Peyer's patch (tissue), 4 donors: ENCODE data around the gene MED20. TPM values are rescaled to one million over a fixed set of nuclear protein-coding genes. Genes with fewer than 3 reads are reported as not detected.

Experiments used
- DNase-seq, 3 donors: peaks; one replicate each; pipeline ENCODE4 v3.0.0-alpha.2; 2017 to 2019
- H3K27ac ChIP-seq, 4 donors: fragments of 200-600 bp; sonication (generic); one replicate each; pipeline ENCODE4 v1.5.1; 2016 to 2019
- H3K27me3 ChIP-seq, 2 donors: fragments of 200-600 bp; sonication (generic); one replicate each; pipeline ENCODE4 v1.5.1; 2019
- H3K36me3 ChIP-seq, 3 donors: fragments of 200-600 bp; sonication (generic); one replicate each; pipeline ENCODE4 v1.5.1; 2016 to 2019
- H3K4me1 ChIP-seq, 4 donors: fragments of 200-600 bp; sonication (generic); one replicate each; pipeline ENCODE4 v1.5.1; 2016 to 2019
- H3K4me3 ChIP-seq, 4 donors: fragments of 200-600 bp; sonication (generic); 1 replicate in 3 of 4; 2 replicates in 1 of 4; pipeline ENCODE4 v1.5.1; 2016 to 2019; ENCODE audit warnings: mild to moderate bottlenecking in 1 of 4
- H3K9me3 ChIP-seq, 4 donors: fragments of 200-600 bp; sonication (generic); one replicate each; pipeline ENCODE4 v1.5.1; 2016 to 2019; ENCODE audit warnings: mild to moderate bottlenecking in 1 of 4
- POLR2A ChIP-seq, 2 donors: fragments of 450-650 bp; IDR thresholded peaks; one replicate each; pipeline ENCODE4 v1.5.1; 2017; ENCODE audit warnings: antibody characterized with exemption in 2 of 2, mild to moderate bottlenecking in 2 of 2, moderate library complexity in 2 of 2
- total RNA-seq, 4 donors: library from RNA; depleted of rRNA; stranded (reverse); fragments of >200 nt; gene quantifications; one replicate each; pipeline ENCODE4 v1.1.0, GENCODE V29; 2016
- TF ChIP-seq, protein P1 (sequence below), 6 experiments: fragments of 450-650 bp in 4 of 6; fragments of 200-600 bp in 2 of 6; sonication (generic) in 1 of 6; IDR thresholded peaks; one replicate each; pipeline ENCODE4 v1.5.1; 2017 to 2019; ENCODE audit warnings: antibody characterized with exemption in 6 of 6, mild to moderate bottlenecking in 3 of 6, moderate library complexity in 1 of 6

Gene MED20
- total RNA-seq, 4 donors from 2014 or later, result 6.6 to 24.3 (median 18.0) TPM

GRCh38 chr6:41965429-41966213, 44.7 kb upstream of the MED20 start:
- H3K4me3 ChIP-seq, result no peak overlapping the region
- H3K9me3 ChIP-seq, result no peaks in the 10 kb centered on the region
- peaks cover 0 to 2% (median 1%) of the 10 kb centered on the region in 4 donors for H3K4me1 ChIP-seq
- no peak for TF ChIP-seq POLR2A (IDR thresholded peaks at IDR 0.05)
- TF ChIP-seq, protein P1, sequence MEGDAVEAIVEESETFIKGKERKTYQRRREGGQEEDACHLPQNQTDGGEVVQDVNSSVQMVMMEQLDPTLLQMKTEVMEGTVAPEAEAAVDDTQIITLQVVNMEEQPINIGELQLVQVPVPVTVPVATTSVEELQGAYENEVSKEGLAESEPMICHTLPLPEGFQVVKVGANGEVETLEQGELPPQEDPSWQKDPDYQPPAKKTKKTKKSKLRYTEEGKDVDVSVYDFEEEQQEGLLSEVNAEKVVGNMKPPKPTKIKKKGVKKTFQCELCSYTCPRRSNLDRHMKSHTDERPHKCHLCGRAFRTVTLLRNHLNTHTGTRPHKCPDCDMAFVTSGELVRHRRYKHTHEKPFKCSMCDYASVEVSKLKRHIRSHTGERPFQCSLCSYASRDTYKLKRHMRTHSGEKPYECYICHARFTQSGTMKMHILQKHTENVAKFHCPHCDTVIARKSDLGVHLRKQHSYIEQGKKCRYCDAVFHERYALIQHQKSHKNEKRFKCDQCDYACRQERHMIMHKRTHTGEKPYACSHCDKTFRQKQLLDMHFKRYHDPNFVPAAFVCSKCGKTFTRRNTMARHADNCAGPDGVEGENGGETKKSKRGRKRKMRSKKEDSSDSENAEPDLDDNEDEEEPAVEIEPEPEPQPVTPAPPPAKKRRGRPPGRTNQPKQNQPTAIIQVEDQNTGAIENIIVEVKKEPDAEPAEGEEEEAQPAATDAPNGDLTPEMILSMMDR (IDR thresholded peaks at IDR 0.05), result no peak
- no peaks in the 10 kb centered on the region for H3K27me3 ChIP-seq
- no peaks in the 10 kb centered on the region for H3K36me3 ChIP-seq
- H3K27ac ChIP-seq, result no peak overlapping the region
- DNase-seq, result peak in 1 of 3 donors; percentile 13

GRCh38 chr6:41964201-41964887, 43.4 kb upstream of the MED20 start:
- Histone ChIP-seq H3K4me3 (no peak overlapping the region), H3K36me3 (no peaks in the 10 kb centered on the region), H3K27ac (no peak overlapping the region), H3K4me1 (no peaks in the 10 kb centered on the region), H3K27me3 (no peaks in the 10 kb centered on the region), H3K9me3 (no peaks in the 10 kb centered on the region)
- peak in 1 of 3 donors; percentile 42 for DNase-seq
- no peak for TF ChIP-seq POLR2A (IDR thresholded peaks at IDR 0.05)
- TF ChIP-seq, protein P1 (IDR thresholded peaks at IDR 0.05), result no peak

DNA sequence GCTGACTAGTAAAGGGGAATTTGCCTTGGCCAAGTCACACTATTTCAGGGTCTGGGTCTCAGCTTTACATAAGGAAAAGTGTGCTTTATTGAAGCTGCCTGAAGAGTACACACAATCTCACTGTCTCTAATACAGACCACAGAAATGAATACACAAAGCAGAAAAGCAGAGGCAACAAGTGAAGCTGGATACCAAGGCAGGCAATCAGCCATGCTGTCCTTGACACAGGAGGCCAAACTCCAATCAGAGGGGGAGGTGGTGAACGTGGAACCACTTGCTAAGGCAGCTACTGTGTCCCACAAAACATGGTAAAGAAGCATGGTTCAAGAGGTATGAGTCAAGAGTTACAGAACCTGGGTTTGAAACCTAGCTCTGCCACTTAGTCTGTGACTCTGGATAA, 42.4 kb upstream of the MED20 start:
- Histone ChIP-seq H3K9me3 (no peaks in the 10 kb centered on the region), H3K27me3 (no peaks in the 10 kb centered on the region), H3K27ac (no peak overlapping the region), H3K4me1 (no peaks in the 10 kb centered on the region), H3K36me3 (no peaks in the 10 kb centered on the region), H3K4me3 (no peak overlapping the region)
- peak in 1 of 3 donors; percentile 19 for DNase-seq
- TF ChIP-seq POLR2A (IDR thresholded peaks at IDR 0.05), result no peak
- TF ChIP-seq, protein P1 (IDR thresholded peaks at IDR 0.05), result no peak

DNA sequence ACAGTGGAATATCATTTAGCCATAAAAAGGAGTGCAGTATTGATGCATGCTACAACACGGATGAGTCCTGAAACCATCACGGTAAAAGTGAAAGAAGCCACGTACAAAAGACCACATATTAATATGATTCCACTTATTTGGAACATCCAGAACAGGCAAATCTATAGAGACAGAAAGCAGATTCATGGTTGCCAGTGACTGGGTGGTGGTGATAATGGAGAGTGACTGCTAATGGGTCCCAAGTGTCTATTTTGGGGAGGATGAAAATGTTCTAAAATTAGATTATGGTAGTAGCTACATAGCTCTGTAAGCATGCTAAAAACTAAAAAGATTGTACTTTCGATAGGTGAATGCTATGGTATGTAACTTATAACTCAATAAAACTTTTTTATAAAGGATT, 39.1 kb upstream of the MED20 start:
- Histone ChIP-seq H3K27me3 (no peaks in the 10 kb centered on the region), H3K9me3 (no peaks in the 10 kb centered on the region), H3K27ac (no peak overlapping the region), H3K4me3 (no peak overlapping the region), H3K4me1 (no peaks in the 10 kb centered on the region), H3K36me3 (no peaks in the 10 kb centered on the region)
- TF ChIP-seq POLR2A (IDR thresholded peaks at IDR 0.05), result no peak
- TF ChIP-seq, protein P1 (IDR thresholded peaks at IDR 0.05), result no peak
- DNase-seq, result no peak

- no peak for DNase-seq
Measured at GRCh38 chr6:41958022-41958856, 37.3 kb upstream of the MED20 start.

More at GRCh38 chr6:41958022-41958856, 37.3 kb upstream of the MED20 start:
- no peaks in the 10 kb centered on the region for H3K9me3 ChIP-seq
- TF ChIP-seq POLR2A (IDR thresholded peaks at IDR 0.05), result no peak
- TF ChIP-seq, protein P1 (IDR thresholded peaks at IDR 0.05), result no peak
- H3K4me3 ChIP-seq, result no peak overlapping the region
- no peaks in the 10 kb centered on the region for H3K27me3 ChIP-seq
- no peaks in the 10 kb centered on the region for H3K36me3 ChIP-seq
- no peak overlapping the region for H3K27ac ChIP-seq
- H3K4me1 ChIP-seq, result no peaks in the 10 kb centered on the region
